HG03159 (cell line): ENCODE data around the gene NUMBL.
A peak's percentile ranks its signal among the peaks of the same experiment; 100 is the strongest.

Experiments used
- ATAC-seq: cut with Tn5 transposase; IDR thresholded peaks from one replicate; pipeline ENCODE4 v1.9.1; 2021; ENCODE audit warnings: mild to moderate bottlenecking, moderate library complexity; ENCODE audit not compliant: unreplicated experiment

The NUMBL gene

DNA sequence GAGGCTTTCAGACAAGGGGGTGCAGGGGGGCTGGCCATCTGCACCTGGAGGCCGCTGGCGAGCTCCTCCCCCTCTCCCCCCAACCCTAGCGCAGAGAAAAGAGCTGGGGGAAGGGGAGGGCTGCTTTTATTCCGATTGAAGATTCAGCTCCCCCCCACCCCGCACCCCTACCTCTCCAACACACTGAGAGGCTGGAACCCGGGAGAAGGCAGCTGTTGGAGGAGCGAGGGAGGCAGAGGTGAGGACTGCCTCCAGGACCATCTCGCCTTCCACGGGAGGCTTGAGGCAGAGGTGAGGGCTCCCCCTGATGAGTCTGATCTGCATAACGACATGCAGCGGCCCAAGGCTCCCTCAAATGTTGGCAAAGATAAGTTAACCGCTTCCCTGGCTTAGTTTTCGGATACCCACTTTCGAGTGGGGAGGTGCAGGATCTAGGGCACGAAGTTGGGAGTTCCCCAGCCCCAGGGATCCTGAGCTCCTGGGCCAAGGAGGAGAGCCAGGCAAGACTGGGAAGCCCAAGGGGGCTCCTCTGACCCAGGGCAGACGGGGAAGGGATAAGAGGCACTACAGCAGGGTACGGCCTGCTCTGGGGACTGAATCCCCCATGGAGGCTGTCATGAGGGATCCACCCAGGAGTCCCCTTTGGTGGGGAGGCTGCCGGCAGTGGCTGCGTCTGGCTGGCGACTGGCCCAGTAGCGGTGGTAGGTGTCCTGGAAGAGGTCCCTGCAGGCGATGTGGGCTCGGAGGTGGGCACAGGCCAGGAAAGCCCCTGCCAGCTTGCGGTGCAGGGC lies 1.2 kb upstream of the NUMBL start:
- ATAC-seq, result no peak

DNA sequence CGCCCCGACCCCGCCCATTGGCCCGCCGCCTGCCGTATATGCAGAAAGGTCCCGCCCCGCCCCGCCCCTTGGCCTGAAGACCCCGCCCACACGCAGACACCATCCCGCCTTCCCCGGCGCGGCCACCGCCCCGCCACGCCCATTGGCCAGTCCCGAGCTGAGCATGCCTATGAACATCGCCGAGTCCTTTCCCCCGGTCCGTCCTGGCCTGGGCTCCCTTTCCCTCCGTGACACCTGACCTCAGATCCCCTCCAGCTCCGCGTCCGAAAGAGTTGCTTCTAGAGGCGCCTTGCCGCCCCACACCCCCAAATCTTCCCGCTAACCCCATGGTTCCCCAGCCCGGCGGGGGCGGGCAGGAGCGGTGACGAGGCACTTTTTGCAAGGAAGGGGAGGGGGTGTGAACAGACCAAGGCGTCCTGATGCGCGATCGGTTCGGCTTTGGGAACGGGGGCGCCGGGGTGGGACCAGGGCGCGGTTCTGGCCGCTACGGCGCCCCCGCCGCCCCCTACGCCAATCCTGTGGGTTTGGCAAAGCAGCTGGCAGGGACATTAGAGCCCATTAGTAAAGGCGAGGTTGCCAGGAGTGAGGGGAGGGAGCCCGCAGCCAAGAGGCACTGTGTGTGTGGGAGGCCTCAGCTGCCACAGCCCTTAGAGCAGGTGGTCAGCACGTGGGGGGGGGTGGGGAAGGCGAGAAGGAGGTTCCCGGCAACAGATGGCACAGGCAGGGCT lies 406 bp upstream of the NUMBL start:
- ATAC-seq, result peak; percentile 72

DNA sequence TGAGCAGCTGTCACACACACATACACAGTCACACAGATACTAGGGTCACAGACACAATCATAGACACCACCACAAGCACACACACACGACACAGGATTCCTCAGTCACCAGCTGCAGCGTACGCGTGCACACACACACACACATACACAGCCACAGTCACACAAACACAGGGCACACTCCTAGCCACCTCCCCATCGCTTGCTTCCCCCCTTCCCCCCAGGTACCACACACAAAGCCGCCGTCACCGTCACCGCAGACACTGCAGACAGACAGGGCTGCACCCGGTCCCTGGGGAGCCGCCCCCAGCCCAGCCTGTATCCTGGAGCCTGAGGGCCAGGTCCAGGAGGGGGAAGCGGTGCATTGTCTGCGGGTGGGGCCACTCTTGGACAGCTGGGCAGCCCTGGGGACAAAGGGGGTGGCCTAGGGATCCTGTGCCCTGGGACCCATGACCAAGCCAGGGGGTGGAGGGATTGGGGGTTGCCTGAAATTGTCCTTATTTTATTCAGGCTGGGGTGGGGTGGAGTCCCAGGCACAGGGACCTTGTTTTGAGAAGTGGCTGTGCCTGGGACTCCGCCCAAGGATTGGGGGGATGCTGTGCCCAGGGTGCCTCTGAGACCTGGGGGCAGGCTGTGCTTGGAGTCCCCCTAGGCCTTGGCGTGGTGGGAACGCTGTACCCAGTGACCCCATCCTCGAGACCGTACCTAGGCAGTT lies 957 bp downstream of the NUMBL start:
- no peak for ATAC-seq

DNA sequence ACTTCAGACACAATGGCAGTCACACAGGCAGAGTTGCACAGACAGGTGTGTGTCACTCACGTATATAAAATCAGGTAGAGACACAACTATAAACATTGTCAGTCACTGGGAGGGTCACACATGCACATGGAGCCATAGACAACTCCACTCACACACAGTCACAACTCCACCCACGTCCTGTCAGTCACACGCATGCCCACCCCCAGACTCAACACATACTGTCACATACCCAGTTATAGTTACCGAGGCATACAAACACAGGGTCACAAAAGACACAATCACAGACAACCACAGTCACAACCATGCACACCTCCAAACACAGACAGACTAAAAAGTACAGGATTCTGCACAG lies 1.5 kb downstream of the NUMBL start:
- no peak for ATAC-seq

DNA sequence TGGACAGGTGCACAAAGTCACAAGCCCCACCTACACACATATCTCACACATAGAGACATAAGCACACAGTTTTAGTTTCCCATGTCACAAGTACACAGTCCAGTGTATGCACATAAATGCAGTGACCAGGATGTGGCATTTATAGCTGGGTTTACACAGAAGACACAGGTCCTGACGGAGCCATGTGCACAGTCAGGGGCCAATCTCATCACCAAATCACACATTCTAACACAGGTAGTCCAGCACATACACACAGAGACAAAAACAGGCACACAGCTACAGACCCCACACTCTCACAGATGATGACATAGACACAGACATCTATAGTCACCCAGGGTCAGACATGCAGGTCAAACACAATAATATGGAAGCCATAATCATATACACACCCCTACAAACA lies 2.1 kb downstream of the NUMBL start:
- ATAC-seq, result no peak

DNA sequence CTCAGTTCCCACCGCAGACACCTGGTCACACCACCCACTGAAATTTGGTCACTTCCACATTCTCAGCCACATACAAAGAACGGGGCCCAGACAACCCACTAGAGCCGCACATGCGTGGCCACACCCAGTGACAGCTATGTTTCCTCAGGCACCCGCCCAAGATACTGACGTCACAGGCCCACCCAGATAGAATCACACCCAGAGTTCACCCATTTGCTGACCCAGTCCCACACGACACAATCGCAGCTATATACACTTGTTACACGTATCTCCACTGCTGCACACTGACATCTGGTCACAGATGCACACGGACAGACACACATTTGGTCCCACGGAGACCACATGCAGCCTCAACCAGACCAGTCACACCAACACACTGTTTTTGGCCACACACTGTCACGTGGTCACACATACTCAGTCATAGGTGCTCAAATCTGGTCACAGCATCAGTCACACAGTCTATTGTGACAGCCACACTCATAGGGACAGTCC lies 2.9 kb downstream of the NUMBL start:
- ATAC-seq, result no peak

DNA sequence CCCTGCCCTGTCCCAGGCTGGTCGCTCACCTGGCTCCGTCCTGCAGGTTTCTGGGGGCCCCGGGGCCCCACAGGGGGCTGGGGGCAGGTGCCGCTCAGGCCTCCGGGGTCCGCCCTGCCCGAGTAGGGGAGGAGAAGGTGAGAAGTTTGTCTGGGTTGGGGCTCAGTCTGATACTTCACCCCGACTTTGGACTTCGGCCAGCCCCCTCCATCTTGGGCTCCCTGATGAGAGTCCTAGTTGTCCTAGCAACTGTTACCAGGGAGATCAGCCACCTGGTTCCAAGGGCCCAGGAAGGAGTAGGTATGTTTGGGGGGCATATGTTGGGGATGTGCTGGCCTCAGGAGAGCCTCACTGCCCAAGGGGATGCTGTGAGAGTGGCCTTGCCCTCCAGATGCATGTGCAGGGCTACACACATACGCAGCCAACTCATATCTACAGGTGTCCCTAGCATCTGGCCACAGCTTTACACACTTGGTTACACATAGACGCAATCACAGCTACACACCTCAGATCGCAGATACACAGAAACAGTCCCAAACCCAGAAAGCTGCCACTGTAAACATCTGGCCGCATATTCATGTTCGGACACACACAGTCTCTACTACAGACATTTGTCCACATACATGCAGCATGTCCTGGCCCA lies 3.4 kb downstream of the NUMBL start:
- ATAC-seq, result no peak

DNA sequence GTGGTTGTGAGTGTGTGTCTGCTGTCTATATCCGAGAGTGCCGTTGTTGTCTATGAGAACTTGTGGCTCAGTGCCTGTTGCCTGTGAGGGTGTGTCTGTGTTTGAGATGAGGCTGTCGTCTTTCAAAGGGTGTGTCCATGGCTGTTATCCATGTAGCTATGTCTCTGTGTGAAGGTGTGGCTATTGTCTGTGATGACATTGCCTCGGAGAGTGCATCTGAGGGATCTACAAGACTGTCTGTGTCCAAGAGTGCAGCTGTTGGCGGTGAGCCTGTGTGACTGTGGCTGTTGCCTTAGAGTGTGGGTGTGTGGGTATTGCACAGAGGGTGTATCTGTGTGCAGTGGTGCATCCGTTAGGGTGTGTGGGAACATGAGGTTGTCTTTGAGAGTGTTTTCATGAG lies 4.9 kb downstream of the NUMBL start:
- ATAC-seq, result no peak

DNA sequence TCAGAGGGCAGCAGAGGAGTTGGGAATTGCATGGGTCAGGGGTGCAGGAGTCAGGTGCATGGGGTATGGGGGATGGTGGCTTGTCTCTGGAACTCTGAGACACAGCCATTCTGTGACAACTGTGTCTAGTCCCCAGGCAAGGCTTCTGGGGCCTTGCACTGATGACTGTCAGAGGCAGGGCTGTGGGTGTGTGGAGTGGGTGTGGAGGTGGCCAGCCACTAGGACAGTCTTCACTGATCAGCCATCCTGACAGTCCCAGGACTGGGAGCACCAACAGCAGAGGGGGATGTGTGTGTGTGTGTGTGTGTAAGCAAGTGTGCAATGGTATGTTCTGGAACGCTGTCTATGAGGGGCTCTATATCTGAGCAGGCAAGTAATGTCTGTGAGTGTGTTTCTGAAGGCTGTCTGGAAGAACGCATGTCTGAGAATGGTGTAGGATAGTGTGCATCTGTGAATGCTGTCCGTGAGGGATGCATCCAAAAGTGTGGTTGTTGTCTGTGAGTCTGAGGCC lies 5.4 kb downstream of the NUMBL start:
- ATAC-seq, result no peak

DNA sequence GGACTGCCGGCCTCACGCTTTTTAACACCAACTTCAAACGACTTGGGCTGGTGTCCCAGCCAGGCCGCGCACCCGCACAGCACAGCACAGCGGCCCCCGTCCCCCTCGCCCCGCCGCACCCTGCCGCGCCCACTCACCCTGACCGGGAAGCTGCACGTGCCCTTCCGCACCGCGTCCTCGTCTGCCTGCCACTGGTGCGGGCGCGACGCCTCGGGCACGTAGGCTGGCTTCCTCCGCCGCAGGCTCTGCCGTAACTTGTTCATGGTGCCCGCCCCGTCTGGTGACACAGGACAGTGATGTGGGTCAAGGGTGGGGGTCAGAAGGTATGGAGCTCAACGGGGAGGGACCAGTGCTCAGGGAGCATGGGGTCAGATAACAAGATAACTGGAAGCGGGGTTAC lies 6.2 kb downstream of the NUMBL start:
- ATAC-seq, result no peak

DNA sequence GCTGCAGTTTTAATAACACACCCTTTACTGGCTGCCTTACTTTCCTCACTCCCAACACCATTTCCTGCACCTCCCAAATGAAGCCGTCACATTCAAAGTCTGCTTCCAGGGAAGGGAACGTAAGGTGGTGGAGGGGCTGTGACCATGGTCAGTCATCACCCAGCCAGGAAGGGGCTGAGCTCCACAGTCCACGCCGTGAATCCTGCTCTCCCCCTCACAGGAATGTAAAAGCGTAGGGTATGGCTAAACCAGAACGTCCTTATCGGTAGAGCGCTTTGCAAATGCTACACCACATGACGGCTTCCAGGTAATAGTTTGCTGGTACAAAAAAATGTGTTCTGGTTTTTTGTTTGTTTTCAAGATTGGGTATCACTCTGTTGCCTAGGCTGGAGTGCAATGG lies 7.0 kb downstream of the NUMBL start:
- no peak for ATAC-seq

DNA sequence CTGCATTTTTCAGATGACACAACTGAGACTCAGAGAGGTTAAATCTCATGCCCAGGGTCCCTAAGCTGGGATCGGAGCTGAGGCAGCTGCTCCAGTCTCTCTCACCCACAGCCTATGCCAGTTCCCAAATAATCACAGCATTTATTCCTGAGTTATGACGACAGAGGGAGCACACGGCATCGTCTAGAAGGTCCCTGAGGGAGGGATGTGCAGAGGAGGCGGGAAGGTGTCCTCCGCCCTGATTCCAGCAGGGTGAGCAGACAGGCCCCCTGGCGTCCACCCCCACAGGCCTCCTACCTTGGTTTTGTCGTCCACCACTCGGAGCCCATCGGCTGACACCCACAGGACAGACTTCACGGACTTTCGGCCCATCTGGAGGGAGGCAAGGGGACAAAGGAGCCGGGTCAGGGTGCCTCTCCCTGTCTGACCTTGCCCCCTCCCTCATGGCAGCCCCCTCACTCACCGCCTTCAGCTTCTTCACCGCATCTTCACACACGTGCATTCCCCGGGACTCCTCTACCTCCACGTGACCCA lies 8.0 kb downstream of the NUMBL start:
- no peak for ATAC-seq

DNA sequence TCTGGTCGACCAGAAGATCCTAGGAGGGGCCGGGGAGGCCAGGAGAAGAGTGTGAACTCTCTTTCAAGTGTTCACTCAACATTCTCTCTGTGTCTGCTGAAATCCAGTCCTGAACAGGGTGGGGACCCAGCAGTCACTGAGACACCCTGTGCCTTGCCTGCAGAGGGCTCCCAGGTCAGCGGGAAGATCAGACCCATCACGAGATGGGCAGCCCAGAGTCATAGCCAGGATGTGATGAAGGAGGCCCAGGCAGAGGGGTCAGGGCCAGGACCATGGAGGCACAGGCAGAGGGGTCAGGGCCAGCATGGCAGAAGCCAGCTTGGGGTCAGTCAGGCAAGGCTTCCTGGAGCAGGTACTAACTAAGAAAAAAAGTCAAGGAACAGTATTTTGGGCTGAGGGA lies 9.4 kb downstream of the NUMBL start:
- ATAC-seq, result no peak

DNA sequence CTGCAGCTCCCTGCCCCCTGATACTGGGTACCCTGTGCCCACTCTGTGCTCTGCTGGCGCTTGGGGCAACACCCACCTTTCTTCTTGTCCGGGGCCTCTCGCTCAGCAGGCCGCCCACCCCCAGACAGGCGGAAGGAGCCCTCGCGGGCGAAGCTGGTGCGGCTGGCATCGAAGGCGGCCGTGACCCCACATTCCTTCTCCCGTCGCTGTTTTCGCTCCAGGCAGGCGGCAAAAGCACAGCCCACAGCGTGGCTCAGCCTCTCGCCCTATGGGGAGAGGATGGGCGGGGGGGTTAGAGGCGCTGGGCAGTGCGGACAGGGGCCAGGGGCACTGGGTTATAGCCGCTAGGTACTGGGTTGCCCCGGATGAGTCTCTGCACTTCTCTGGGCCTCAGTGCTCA lies 13.3 kb downstream of the NUMBL start:
- no peak for ATAC-seq

DNA sequence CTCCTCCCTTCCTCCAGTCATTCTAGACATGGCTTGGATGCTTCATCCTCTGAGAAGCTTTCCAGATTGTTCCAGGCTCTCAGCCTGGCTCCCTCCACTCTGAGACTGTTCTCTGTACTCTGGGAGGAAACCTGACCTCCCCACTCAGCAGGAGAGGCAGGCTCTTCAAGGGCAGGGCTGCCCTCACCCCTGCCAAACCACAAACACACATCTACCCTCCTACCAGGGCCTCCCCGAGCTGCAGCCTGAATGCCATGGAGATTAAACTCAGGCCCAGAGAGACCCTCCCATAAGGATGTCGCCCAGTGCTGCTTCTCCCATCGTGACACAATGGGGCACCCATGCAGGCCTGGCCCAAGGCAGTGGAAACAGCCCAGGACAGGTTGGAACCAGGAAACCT lies 16.2 kb downstream of the NUMBL start:
- no peak for ATAC-seq

DNA sequence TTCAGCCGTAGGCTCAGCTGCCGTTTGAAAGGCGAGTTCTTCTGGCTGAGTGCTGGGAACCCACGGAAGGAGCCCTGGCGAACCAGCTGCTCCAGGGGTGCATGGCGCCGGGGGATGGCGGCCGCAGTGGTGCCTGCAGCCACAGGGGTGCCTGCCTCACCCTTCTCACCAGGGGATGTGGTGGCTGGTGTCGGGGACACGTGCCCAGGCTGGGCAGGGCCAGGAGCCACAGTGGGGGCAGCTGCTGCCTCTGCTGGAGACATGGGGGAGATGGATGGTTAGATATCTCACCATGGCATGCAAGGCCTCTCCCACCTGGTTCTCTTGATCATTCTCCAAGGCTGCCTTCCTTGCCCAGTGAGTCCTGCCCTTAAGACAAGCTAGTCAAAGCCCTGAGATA lies 17.1 kb downstream of the NUMBL start:
- no peak for ATAC-seq

DNA sequence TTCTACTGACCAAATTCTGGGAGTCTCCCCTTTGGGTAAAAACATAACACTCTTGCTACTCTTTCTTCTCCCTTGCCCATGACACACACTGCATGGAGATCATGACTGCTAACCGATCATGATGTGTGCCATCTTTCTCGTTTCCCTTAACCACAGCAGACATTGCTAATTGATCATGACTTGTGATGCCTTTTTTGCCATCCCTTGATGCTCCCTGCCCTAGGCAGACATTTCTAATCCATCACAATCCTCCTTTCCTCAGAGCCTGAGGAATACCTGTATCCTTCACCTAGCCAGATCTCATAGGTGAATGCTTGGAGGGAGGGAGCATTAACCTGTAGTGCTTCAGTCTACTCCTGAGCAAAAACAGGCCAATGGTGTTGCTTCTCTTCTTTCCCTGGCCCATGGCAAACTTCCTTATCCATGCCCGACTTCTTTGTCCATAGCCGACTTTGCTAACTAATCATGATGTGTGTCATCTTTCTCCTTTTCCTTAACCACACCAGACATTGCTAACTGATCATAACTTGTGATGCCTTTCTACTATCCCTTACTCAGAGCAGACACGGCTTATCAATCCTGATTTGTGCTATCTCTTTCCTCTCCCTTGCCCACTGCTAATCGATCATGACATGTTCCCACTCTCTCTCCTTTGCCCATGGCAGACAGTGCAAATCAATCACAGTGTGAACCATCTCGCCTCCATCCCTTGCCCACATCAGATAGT lies 17.7 kb downstream of the NUMBL start:
- no peak for ATAC-seq

DNA sequence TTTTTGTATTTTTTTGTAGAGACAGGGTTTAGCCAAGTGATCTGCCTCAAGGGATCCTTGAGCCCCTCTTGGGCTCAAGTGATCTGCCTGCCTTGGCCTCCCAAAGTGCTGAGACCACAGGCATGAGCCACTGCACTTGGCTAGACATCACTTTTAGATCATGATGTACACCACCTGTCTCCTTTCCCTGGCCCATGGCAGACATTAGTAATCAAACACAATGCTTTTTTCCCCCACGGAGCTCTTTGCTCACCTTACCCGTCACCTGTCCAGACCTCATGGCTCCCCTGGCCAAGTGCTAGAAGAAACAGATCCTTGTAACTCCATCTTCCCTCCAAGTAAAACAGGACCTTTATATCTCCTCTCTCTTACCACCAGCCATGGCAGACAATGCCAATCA lies 18.4 kb downstream of the NUMBL start:
- no peak for ATAC-seq

DNA sequence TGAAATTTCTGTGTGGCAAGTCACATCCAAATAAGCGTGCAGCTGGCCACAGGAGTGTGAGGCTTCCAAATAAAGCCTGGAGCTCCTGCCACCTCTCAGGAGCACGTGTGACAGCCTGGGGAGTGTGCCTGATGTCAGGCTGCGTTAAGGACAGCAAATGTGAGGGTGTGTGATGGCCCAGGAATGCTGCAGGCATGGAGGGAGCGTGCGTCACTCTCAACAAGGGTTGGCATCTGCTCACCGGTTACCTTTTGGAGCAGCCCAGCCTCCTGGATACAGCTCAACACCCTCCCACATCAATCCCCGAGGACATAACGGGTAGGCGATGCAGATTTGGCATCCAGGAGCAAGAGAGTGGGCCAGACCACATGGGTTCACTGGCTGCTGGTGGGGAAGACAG lies 19.0 kb downstream of the NUMBL start:
- no peak for ATAC-seq

DNA sequence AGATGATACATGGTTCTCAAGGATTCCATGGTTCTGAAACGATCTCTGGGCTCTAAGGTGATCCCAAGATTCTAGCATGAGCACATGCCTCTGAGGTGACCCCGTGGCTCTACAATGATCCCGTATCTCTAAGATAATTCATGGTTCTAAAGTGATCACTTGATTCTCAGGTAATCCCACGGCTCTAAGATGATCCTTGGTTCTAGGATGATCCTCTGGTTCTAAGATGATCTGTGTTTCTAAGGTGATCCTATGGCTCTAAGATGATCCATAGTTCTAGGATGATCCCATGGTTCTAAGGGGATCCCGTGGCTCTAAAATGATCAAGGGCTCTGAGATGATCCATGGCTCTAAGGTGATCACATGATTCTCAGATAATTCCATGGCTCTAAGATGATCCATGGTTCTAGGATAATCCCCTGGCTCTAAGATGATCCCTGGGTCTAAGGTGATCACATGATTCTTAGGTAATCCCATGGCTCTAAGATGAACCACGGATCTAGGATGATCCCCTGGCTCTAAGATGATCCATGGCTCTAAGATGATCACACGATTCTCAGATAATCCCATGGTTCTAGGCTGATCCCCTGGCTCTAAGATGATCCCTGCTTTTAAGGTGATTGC lies 21.3 kb downstream of the NUMBL start:
- ATAC-seq, result no peak
